Activated CD8-positive, alpha-beta T cell treated with anti-CD3 and anti-CD28 coated beads, Interleukin-2, amount 10 ng/mL, durations not matched to agents 7 days and 5 days (primary cell): ENCODE results near the gene LRRN3. TPM values are rescaled to one million over a fixed set of nuclear protein-coding genes. Genes with fewer than 3 reads are reported as not detected.

Source experiments
- ATAC-seq: fragments of 150-1000 bp; cut with Tn5 transposase; one replicate; pipeline ENCODE4 v1.10.0; 2021; ENCODE audit warnings: moderate library complexity
- CTCF ChIA-PET: fragments of 350-600 bp; sonication (Branson Sonifier 250); formaldehyde crosslinking; loops from one replicate; lab custom pipeline; 2021; ENCODE audit warnings: antibody characterized with exemption; lab: Charles Lee
- POLR2A ChIA-PET: fragments of 350-600 bp; sonication (Branson Sonifier 250); formaldehyde crosslinking; loops from one replicate; lab custom pipeline; 2021; ENCODE audit warnings: antibody characterized with exemption; lab: Charles Lee
- DNase-seq: peaks from one replicate; pipeline ENCODE4 v3.0.0-alpha.2; 2020
- H3K27ac Mint-ChIP-seq: one replicate; pipeline ENCODE4 v1.8.0; 2021; ENCODE audit warnings: mild to moderate bottlenecking, mixed read lengths
- H3K27me3 Mint-ChIP-seq: one replicate; pipeline ENCODE4 v1.8.0; 2021; ENCODE audit warnings: low read depth, mixed read lengths
- H3K36me3 Mint-ChIP-seq: one replicate; pipeline ENCODE4 v1.8.0; 2021; ENCODE audit warnings: low read depth, mixed read lengths
- H3K4me1 Mint-ChIP-seq: one replicate; pipeline ENCODE4 v1.8.0; 2021; ENCODE audit warnings: low read depth, mixed read lengths
- H3K4me3 Mint-ChIP-seq: one replicate; pipeline ENCODE4 v1.8.0; 2021; ENCODE audit warnings: mild to moderate bottlenecking, mixed read lengths
- H3K9me3 Mint-ChIP-seq: one replicate; pipeline ENCODE4 v1.8.0; 2022; ENCODE audit warnings: mixed read lengths; ENCODE audit not compliant: insufficient read depth
- total RNA-seq, 2 experiments: library from RNA; stranded (reverse); gene quantifications; one replicate each; pipeline ENCODE4 v1.2.3, GENCODE V29; 2021

Gene LRRN3
- total RNA-seq, 2 experiments from 2014 or later, result 196 to 204 TPM

GRCh38 chr7:111077001-111077400 is 13.9 kb upstream of the LRRN3 start:
- peaks cover 33% of the 10 kb centered on the region for H3K36me3 Mint-ChIP-seq
- DNase-seq (no peak), ATAC-seq (no peak)
- peak overlapping the region; percentile 53 for H3K27ac Mint-ChIP-seq
- ChIA-PET CTCF (interaction anchor here (1.1 to 3.8 kb wide), 5 partner anchors 8 to 49 kb away, joined by 3 to 28 read pairs (median 15); no protein-coding TSS in a partner anchor), POLR2A (interaction anchor here (0.6 to 2.6 kb wide), 7 partner anchors 10 to 70 kb away, joined by 3 to 8 read pairs (median 4); partner anchors contain the start of gene LRRN3)
- peaks cover 73% of the 10 kb centered on the region for H3K4me1 Mint-ChIP-seq
- no peaks in the 10 kb centered on the region for H3K27me3 Mint-ChIP-seq
- H3K4me3 Mint-ChIP-seq, result no peak overlapping the region
- peaks cover 17% of the 10 kb centered on the region for H3K9me3 Mint-ChIP-seq

DNA sequence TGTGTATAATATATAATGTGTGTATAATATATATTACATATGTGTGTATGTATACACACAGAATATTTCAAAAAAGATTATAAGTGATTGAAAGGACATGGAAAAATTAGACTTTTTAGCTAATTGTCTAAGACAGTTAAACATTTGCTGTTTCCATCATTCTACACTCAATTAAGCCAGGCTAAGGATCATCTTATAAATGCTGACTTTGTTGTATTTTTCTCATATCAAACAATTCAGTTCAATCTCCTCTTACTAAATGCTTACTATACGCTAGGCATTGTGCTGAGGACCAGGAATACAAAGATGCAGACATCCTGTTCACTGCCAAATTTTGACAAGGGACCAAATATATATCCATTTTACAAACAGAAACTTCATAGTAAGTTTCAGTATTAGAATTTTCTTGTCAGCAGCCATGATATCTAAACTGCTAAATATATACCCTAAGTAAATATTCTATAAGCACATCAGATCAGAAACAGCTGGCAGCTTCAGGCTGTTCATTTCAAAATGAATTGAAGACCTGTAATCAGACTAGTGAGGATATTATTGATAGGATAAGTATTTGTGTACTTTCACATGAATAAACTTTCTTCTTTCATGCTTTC is 10.3 kb upstream of the LRRN3 start:
- H3K36me3 Mint-ChIP-seq, result peaks cover 21% of the 10 kb centered on the region
- H3K9me3 Mint-ChIP-seq, result no peaks in the 10 kb centered on the region
- H3K4me3 Mint-ChIP-seq, result peak overlapping the region; percentile 30
- CTCF ChIA-PET, result interaction anchor here (0.6 to 2.1 kb wide), 8 partner anchors 10 to 302 kb away, joined by 3 to 8 read pairs (median 4); partner anchors contain the start of gene LRRN3
- peaks cover 74% of the 10 kb centered on the region for H3K4me1 Mint-ChIP-seq
- no peak for ATAC-seq
- no peak for DNase-seq
- no peaks in the 10 kb centered on the region for H3K27me3 Mint-ChIP-seq
- peak overlapping the region; percentile 93 for H3K27ac Mint-ChIP-seq
- POLR2A ChIA-PET, result interaction anchor here (3.5 to 5.6 kb wide), 3 partner anchors 12 to 69 kb away, joined by 25 to 106 read pairs (median 69); partner anchors contain the start of gene LRRN3

DNA sequence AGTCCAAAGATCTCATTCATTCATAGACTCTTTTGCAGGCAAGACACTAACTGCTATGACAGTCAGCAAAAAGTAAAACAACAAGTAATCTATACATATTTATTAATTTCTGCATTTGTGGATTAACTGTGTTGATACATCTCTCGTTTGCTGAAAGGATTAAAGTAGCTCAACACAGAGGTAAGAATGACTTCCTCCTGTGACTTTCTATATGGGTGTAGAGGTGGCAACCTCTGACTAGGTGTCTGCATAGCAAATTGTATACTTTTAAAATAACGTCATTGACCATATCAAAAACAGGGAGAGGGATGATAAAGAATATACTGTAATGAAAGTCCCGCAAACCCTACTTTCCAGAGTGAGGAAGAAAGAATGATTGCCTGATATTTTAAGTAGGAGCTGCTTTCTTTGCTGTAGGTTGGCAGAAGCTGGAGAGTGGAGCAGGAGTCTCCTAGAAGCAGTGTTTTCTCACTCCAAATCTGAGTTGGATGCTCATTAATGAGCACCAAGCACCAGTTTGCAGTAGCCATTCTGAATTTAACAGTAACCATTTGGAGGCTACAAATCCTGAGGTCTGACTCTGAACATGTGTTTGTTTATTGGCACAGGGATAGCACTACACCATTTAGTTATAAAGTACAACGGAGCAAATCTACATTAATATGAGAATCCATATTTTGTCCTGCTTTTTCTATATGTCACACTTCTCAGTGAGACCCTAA is 9.2 kb upstream of the LRRN3 start:
- CTCF ChIA-PET, result interaction anchor here (0.9 to 2.1 kb wide), 7 partner anchors 12 to 86 kb away, joined by 3 to 8 read pairs (median 5); no protein-coding TSS in a partner anchor
- POLR2A ChIA-PET, result interaction anchor here (0.8 to 5.6 kb wide), 6 partner anchors 9 to 70 kb away, joined by 3 to 106 read pairs (median 14); partner anchors contain the start of gene LRRN3
- Mint-ChIP-seq H3K4me3 (peak overlapping the region; percentile 69), H3K4me1 (peaks cover 72% of the 10 kb centered on the region), H3K27ac (peak overlapping the region; percentile 93), H3K9me3 (no peaks in the 10 kb centered on the region), H3K36me3 (peaks cover 22% of the 10 kb centered on the region), H3K27me3 (no peaks in the 10 kb centered on the region)
- peak; percentile 14 for ATAC-seq
- DNase-seq, result no peak

- CTCF ChIA-PET, result interaction anchor here (1.2 to 2.6 kb wide), 10 partner anchors 8 to 105 kb away, joined by 3 to 15 read pairs (median 6); no protein-coding TSS in a partner anchor
- DNase-seq (no peak), ATAC-seq (peak; percentile 16)
- H3K9me3 Mint-ChIP-seq, result no peaks in the 10 kb centered on the region
- peak overlapping the region; percentile 93 for H3K27ac Mint-ChIP-seq
- peaks cover 70% of the 10 kb centered on the region for H3K4me1 Mint-ChIP-seq
- POLR2A ChIA-PET, result interaction anchor here (0.8 to 5.6 kb wide), 7 partner anchors 11 to 71 kb away, joined by 3 to 106 read pairs (median 7); partner anchors contain the start of gene LRRN3
- peaks cover 22% of the 10 kb centered on the region for H3K36me3 Mint-ChIP-seq
- H3K27me3 Mint-ChIP-seq, result no peaks in the 10 kb centered on the region
- H3K4me3 Mint-ChIP-seq, result peak overlapping the region; percentile 69
Observed at GRCh38 chr7:111082351-111082750, 8.6 kb upstream of the LRRN3 start.

GRCh38 chr7:111083413-111083812 is 7.5 kb upstream of the LRRN3 start:
- peak overlapping the region; percentile 93 for H3K27ac Mint-ChIP-seq
- no peaks in the 10 kb centered on the region for H3K9me3 Mint-ChIP-seq
- H3K4me3 Mint-ChIP-seq, result peak overlapping the region; percentile 69
- DNase-seq (peak; percentile 86), ATAC-seq (peak; percentile 88)
- ChIA-PET POLR2A (interaction anchor here (0.7 to 5.6 kb wide), 14 partner anchors 9 to 106 kb away, joined by 3 to 106 read pairs (median 4); partner anchors contain the start of gene LRRN3), CTCF (interaction anchor here (0.7 to 2.6 kb wide), 19 partner anchors 8 to 487 kb away, joined by 3 to 15 read pairs (median 4); no protein-coding TSS in a partner anchor)
- H3K36me3 Mint-ChIP-seq, result peaks cover 25% of the 10 kb centered on the region
- H3K4me1 Mint-ChIP-seq, result peaks cover 76% of the 10 kb centered on the region
- no peaks in the 10 kb centered on the region for H3K27me3 Mint-ChIP-seq

DNA sequence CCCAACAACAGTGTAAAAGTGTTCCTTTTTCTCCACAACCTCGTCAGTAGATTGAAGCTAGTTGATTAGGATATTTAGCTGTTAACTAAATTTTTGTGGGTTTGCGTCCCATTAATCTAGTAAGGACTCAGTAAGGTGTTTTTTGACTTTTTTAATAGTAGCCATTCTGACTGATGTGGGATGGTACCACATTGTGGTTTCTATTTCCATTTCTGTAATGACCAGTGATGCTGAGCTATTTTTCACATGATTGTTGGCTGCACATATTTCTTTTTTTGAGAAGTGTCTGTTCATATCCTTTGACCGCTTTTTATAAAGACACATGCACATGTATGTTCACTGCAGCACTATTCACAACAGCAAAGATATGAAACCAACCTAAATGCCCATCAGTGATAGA is 5.6 kb upstream of the LRRN3 start:
- H3K27me3 Mint-ChIP-seq, result no peaks in the 10 kb centered on the region
- no peaks in the 10 kb centered on the region for H3K9me3 Mint-ChIP-seq
- no peak for ATAC-seq
- ChIA-PET POLR2A (interaction anchor here (1.2 to 5.6 kb wide), 2 partner anchors 8 to 56 kb away, joined by 3 to 106 read pairs; partner anchors contain the start of gene LRRN3), CTCF (interaction anchor here (1.7 kb wide), 1 partner anchor 10 kb away, joined by 15 read pairs; no protein-coding TSS in a partner anchor)
- peaks cover 82% of the 10 kb centered on the region for H3K4me1 Mint-ChIP-seq
- peaks cover 19% of the 10 kb centered on the region for H3K36me3 Mint-ChIP-seq
- no peak for DNase-seq
- peak overlapping the region; percentile 93 for H3K27ac Mint-ChIP-seq
- peak overlapping the region; percentile 26 for H3K4me3 Mint-ChIP-seq

- peaks cover 76% of the 10 kb centered on the region for H3K4me1 Mint-ChIP-seq
- ChIA-PET CTCF (interaction anchor here (1.0 to 2.2 kb wide), 6 partner anchors 9 to 92 kb away, joined by 3 to 9 read pairs (median 4); no protein-coding TSS in a partner anchor), POLR2A (interaction anchor here (0.6 to 1.6 kb wide), 3 partner anchors 10 to 57 kb away, joined by 3 to 8 read pairs (median 5); no protein-coding TSS in a partner anchor)
- ATAC-seq (peak; percentile 2), DNase-seq (no peak)
- peaks cover 26% of the 10 kb centered on the region for H3K36me3 Mint-ChIP-seq
- H3K4me3 Mint-ChIP-seq, result peak overlapping the region; percentile 41
- H3K27ac Mint-ChIP-seq, result peak overlapping the region; percentile 90
- no peaks in the 10 kb centered on the region for H3K9me3 Mint-ChIP-seq
- H3K27me3 Mint-ChIP-seq, result no peaks in the 10 kb centered on the region
Observed at GRCh38 chr7:111086532-111086931, 4.4 kb upstream of the LRRN3 start.

GRCh38 chr7:111088328-111088727 is 2.6 kb upstream of the LRRN3 start:
- peaks cover 42% of the 10 kb centered on the region for H3K36me3 Mint-ChIP-seq
- H3K4me1 Mint-ChIP-seq, result peaks cover 60% of the 10 kb centered on the region
- no peak for ATAC-seq
- no peaks in the 10 kb centered on the region for H3K9me3 Mint-ChIP-seq
- CTCF ChIA-PET, result no interaction called here
- peak overlapping the region; percentile 85 for H3K27ac Mint-ChIP-seq
- no peak for DNase-seq
- H3K27me3 Mint-ChIP-seq, result no peaks in the 10 kb centered on the region
- POLR2A ChIA-PET, result interaction anchor here (0.5 kb wide), 1 partner anchor 61 kb away, joined by 3 read pairs; no protein-coding TSS in a partner anchor
- H3K4me3 Mint-ChIP-seq, result peak overlapping the region; percentile 47

DNA sequence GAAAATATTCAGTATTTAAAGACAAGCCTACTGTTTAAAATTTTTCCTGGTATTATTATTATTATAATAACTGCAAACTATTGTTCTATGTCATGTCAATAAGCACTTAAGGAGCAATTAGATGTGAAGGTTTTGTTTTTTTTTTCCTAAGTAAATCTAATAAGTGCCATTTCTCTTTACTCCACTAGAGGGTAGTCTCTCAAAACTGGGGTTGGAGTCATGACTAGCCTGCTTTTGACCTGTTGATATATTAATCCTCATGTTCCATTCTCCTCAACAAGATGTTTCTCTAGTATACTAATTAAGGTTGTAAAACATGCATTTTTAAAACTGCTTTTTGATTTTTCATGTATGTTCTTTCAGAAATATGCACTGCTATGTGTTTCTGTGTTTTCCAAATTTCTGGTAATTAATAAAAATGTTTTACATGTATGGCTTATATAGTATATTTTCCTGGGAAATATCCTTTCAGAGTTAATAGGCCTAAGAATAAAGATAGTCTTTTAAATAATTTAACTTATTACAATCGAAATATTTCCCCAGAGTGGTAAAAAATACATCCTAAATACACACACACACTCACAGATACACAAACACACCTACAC is 1.0 kb upstream of the LRRN3 start:
- DNase-seq (no peak), ATAC-seq (no peak)
- H3K4me1 Mint-ChIP-seq, result peaks cover 47% of the 10 kb centered on the region
- POLR2A ChIA-PET, result interaction anchor here (0.8 to 6.5 kb wide), 3 partner anchors 7 to 70 kb away, joined by 5 to 106 read pairs (median 34); no protein-coding TSS in a partner anchor
- no peaks in the 10 kb centered on the region for H3K9me3 Mint-ChIP-seq
- no peak overlapping the region for H3K27ac Mint-ChIP-seq
- CTCF ChIA-PET, result interaction anchor here (0.9 to 2.2 kb wide), 8 partner anchors 9 to 494 kb away, joined by 3 to 10 read pairs (median 4); no protein-coding TSS in a partner anchor
- H3K4me3 Mint-ChIP-seq, result peak overlapping the region; percentile 95
- peaks cover 54% of the 10 kb centered on the region for H3K36me3 Mint-ChIP-seq
- H3K27me3 Mint-ChIP-seq, result no peaks in the 10 kb centered on the region

GRCh38 chr7:111091593-111092358 is 849 bp downstream of the LRRN3 start:
- Mint-ChIP-seq H3K4me1 (peaks cover 39% of the 10 kb centered on the region), H3K36me3 (peaks cover 61% of the 10 kb centered on the region), H3K4me3 (peak overlapping the region; percentile 95), H3K27me3 (no peaks in the 10 kb centered on the region), H3K9me3 (no peaks in the 10 kb centered on the region), H3K27ac (peak overlapping the region; percentile 94)
- POLR2A ChIA-PET, result interaction anchor here (0.6 to 6.5 kb wide), 17 partner anchors 9 to 441 kb away, joined by 3 to 106 read pairs (median 5); no protein-coding TSS in a partner anchor
- ATAC-seq (no peak), DNase-seq (no peak)
- CTCF ChIA-PET, result interaction anchor here (0.6 to 4.0 kb wide), 13 partner anchors 8 to 201 kb away, joined by 3 to 19 read pairs (median 4); no protein-coding TSS in a partner anchor
